ENCODE measurements around the gene PCYOX1L. TPM values are rescaled to one million over a fixed set of nuclear protein-coding genes. Genes with fewer than 3 reads are reported as not detected.
A peak's percentile ranks its signal among the peaks of the same experiment; 100 is the strongest.

PCYOX1L gene
- total RNA-seq, 2 donors from 2014 or later = 14.2 to 19.7 TPM

DNA sequence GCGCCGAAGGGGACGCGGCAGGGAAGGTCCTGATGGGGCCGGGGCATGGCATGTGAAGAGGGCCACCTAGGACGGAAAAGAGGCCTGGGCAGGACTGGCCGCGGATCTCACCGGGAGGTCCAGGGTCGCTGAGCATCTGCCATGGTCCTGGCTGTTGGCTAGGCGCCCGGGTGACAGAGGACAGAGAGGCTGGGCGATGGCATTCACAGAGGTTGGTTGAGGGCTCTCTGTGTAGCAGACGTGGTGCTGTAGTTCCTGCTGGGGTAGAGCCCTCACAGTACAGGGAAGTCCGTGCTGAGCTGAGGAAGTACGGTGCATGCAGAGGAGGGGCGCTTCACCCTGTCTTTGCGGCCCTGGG is 427 bp downstream of the PCYOX1L start:
- peak; percentile 10 to 14 for ATAC-seq
- H3K27ac Mint-ChIP-seq = peak overlapping the region; percentile 92 to 95
- peaks cover 27 to 38% of the 10 kb centered on the region in 2 donors for H3K36me3 Mint-ChIP-seq
- DNase-seq (ENCODE audit: low spot score in 2 of 2) = no peak
- H3K9me3 Mint-ChIP-seq = no peaks in the 10 kb centered on the region

DNA sequence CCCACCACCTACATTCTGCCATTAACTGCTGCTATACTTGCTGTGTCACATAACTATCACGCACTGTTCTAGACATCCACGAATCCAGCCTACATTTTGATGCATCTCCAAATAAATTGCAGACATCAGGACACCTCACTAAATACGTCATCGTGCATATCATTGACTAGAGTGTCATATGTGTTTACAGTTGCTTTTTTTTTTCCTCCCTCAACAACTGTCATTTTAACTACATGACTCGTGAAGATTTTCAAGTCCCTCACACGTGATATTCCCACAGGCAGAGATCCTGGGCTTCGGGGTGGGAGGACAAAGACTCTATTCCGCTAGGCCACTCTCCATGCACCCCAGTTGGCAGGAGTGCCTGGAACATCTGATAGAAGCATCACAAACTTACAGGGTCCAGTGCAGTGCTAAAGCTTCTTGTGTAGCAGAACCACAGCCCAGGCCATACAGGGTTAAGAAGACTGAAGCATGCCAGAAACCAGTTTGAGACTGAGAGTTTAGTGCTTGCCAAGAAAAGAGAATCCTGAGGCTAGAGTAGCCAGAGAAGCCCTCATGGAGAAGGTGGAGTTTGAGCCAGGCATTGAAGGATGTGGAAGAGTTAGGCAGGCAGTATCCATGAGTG is 1.1 kb downstream of the PCYOX1L start:
- ATAC-seq (no peak), DNase-seq (ENCODE audit: low spot score in 2 of 2) (no peak)
- H3K9me3 Mint-ChIP-seq = no peaks in the 10 kb centered on the region
- H3K36me3 Mint-ChIP-seq = peaks cover 26 to 31% of the 10 kb centered on the region in 2 donors
- peak overlapping the region; percentile 65 to 95 for H3K27ac Mint-ChIP-seq

- ATAC-seq = no peak
- Mint-ChIP-seq H3K36me3 (peaks cover 18% of the 10 kb centered on the region in 2 donors), H3K9me3 (no peaks in the 10 kb centered on the region), H3K27ac (peak overlapping the region; percentile 66 to 71)
- no peak for DNase-seq (ENCODE audit: low spot score in 2 of 2)
Observed at GRCh38 chr5:149360272-149360671, 2.4 kb downstream of the PCYOX1L start.

- peaks cover 8 to 11% of the 10 kb centered on the region in 2 donors for H3K36me3 Mint-ChIP-seq
- H3K9me3 Mint-ChIP-seq = no peaks in the 10 kb centered on the region
- ATAC-seq = no peak
- DNase-seq (ENCODE audit: low spot score in 2 of 2) = no peak
- H3K27ac Mint-ChIP-seq = peak overlapping the region in 1 of 2 donors; percentile 69
Observed at GRCh38 chr5:149362541-149362940, 4.7 kb downstream of the PCYOX1L start.

DNA sequence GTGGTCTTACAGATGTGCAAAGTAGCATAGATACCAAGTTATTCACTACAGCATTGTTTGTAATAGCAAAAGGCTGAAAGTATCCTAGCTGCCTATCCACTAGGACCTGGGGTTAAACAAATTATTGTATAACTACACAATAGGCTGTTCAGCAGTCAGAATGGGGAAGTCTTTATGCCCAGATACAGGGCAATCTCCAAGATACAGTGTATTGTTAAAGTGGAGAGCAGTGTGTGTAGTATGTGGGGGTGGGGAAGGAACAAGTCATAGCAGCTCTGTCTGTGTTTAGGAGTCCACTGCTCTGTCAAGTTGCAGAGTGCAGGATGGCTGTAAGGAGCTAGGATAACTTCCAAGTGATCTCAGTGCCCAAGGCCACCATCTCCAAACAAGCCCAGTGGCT is 5.5 kb downstream of the PCYOX1L start:
- no peak for DNase-seq (ENCODE audit: low spot score in 2 of 2)
- Mint-ChIP-seq H3K9me3 (no peaks in the 10 kb centered on the region), H3K36me3 (peaks cover 7 to 8% of the 10 kb centered on the region in 2 donors), H3K27ac (no peak overlapping the region)
- ATAC-seq = no peak

- Mint-ChIP-seq H3K36me3 (peaks cover 2 to 8% of the 10 kb centered on the region in 2 donors), H3K27ac (no peak overlapping the region)
- ATAC-seq = no peak
Observed at GRCh38 chr5:149363936-149364335, 6.1 kb downstream of the PCYOX1L start.

DNA sequence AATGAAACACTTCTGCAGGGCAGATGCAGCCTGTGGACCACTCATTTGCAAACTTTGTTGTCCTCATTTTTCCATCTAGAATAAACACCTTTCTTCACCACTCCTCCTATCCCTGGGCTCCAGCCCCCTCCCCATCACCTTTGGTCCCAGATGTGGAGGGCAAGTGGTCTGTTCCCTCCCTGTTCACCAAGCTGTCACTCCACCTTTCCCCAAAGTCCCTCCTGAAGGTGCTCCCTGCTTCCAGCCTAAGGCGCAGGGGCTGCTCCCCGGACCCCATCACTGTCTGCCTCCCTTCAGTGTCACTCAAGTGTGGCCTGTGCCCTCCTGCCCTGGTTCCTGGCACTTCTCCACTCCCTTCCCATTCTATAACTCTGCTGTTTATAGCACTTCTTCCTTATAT is 6.9 kb downstream of the PCYOX1L start:
- no peak for ATAC-seq
- Mint-ChIP-seq H3K27ac (peak overlapping the region; percentile 1 to 6), H3K36me3 (peaks cover 0 to 8% of the 10 kb centered on the region in 2 donors), H3K9me3 (no peaks in the 10 kb centered on the region)
- DNase-seq (ENCODE audit: low spot score in 2 of 2) = no peak

More at GRCh38 chr5:149363936-149364335, 6.1 kb downstream of the PCYOX1L start:
- H3K9me3 Mint-ChIP-seq = no peaks in the 10 kb centered on the region
- no peak for DNase-seq (ENCODE audit: low spot score in 2 of 2)

GRCh38 chr5:149365418-149365817 is 7.6 kb downstream of the PCYOX1L start:
- ATAC-seq = peak in 1 of 2 donors; percentile 22
- Mint-ChIP-seq H3K36me3 (peaks cover 0 to 1% of the 10 kb centered on the region in 2 donors), H3K27ac (peak overlapping the region in 1 of 2 donors; percentile 6), H3K9me3 (no peaks in the 10 kb centered on the region)
- no peak for DNase-seq (ENCODE audit: low spot score in 2 of 2)

- ATAC-seq = no peak
- Mint-ChIP-seq H3K36me3 (no peaks in the 10 kb centered on the region), H3K9me3 (no peaks in the 10 kb centered on the region), H3K27ac (peak overlapping the region in 1 of 2 donors; percentile 61)
- DNase-seq (ENCODE audit: low spot score in 2 of 2) = no peak
Observed at GRCh38 chr5:149366169-149366729, 8.4 kb downstream of the PCYOX1L start.

GRCh38 chr5:149367249-149367971 is 9.6 kb downstream of the PCYOX1L start:
- ATAC-seq (peak; percentile 53 to 70), DNase-seq (ENCODE audit: low spot score in 2 of 2) (peak in 1 of 2 donors; percentile 59)
- H3K36me3 Mint-ChIP-seq = no peaks in the 10 kb centered on the region
- H3K9me3 Mint-ChIP-seq = no peaks in the 10 kb centered on the region
- peak overlapping the region; percentile 31 to 61 for H3K27ac Mint-ChIP-seq

DNA sequence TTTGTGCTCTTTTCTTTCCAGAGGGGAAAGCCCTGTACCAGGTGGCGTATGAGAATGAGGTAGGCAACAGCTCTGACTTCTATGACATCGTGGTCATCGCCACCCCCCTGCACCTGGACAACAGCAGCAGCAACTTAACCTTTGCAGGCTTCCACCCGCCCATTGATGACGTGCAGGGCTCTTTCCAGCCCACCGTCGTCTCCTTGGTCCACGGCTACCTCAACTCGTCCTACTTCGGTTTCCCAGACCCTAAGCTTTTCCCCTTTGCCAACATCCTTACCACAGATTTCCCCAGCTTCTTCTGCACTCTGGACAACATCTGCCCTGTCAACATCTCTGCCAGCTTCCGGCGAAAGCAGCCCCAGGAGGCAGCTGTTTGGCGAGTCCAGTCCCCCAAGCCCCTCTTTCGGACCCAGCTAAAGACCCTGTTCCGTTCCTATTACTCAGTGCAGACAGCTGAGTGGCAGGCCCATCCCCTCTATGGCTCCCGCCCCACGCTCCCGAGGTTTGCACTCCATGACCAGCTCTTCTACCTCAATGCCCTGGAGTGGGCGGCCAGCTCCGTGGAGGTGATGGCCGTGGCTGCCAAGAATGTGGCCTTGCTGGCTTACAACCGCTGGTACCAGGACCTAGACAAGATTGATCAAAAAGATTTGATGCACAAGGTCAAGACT is 10.3 kb downstream of the PCYOX1L start:
- Mint-ChIP-seq H3K27ac (no peak overlapping the region), H3K36me3 (no peaks in the 10 kb centered on the region), H3K9me3 (no peaks in the 10 kb centered on the region)
- DNase-seq (ENCODE audit: low spot score in 2 of 2) = no peak
- no peak for ATAC-seq

GRCh38 chr5:149370878-149371277 is 13.0 kb downstream of the PCYOX1L start:
- DNase-seq (ENCODE audit: low spot score in 2 of 2) = no peak
- no peaks in the 10 kb centered on the region for H3K36me3 Mint-ChIP-seq
- H3K27ac Mint-ChIP-seq = no peak overlapping the region
- no peaks in the 10 kb centered on the region for H3K9me3 Mint-ChIP-seq
- no peak for ATAC-seq

DNA sequence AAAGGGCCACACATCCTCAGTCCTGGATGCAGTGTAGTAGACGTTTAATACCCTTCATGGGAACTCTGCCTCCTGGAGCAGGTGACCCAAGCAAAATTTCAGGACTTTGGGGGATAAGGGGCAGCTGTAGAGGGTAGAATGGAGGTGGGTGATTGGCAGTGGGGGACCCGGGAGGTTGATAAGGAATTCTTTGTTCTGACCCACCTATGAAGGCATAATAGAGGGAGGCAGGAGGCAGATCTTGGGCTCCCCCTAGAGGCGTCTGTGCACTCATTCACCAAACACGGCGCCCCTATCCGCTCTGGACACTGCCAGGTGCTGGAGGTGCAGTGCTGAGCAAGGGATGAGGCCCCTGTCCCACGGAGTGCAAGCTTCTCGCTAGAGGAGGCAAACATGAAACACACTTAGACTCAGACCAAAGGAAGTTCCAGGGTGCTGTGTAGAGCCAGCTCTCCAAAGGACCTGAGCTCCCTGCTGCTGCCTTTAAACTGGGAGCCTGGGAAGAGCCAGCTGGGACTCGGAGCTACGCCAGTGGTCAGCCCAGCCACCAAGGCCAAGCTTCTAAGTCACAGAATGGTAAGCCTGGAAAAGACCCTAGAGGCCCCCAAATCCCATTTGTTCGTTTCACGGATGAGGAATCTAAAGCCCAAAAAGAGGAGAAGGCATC is 13.6 kb downstream of the PCYOX1L start:
- no peaks in the 10 kb centered on the region for H3K9me3 Mint-ChIP-seq
- no peaks in the 10 kb centered on the region for H3K36me3 Mint-ChIP-seq
- ATAC-seq (peak; percentile 89 to 92), DNase-seq (ENCODE audit: low spot score in 2 of 2) (peak in 1 of 2 donors; percentile 74)
- no peak overlapping the region for H3K27ac Mint-ChIP-seq

- H3K9me3 Mint-ChIP-seq = no peaks in the 10 kb centered on the region
- ATAC-seq = no peak
- no peak overlapping the region for H3K27ac Mint-ChIP-seq
- H3K36me3 Mint-ChIP-seq = no peaks in the 10 kb centered on the region
- DNase-seq (ENCODE audit: low spot score in 2 of 2) = no peak
Observed at GRCh38 chr5:149372076-149372795, 14.4 kb downstream of the PCYOX1L start.

DNA sequence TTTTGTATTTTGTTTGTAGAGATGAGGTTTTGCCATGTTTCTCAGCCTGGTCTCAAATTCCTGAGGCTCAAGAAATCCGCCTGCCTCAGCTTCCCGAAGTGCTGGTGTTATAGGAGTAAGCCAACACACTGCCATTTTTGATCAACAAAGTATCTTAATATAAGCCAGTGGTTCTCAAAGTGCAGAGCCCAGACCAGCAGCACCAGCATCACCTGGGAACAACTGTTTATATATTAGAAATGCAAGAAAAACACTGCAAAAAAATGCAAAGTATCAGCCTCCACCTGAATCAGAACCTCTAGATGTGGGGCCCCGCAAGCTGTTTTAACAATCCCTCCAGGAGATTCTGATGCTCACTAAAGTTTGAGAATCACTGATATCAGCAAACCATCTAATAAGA is 15.1 kb downstream of the PCYOX1L start:
- H3K9me3 Mint-ChIP-seq = no peaks in the 10 kb centered on the region
- H3K36me3 Mint-ChIP-seq = no peaks in the 10 kb centered on the region
- ATAC-seq (no peak), DNase-seq (ENCODE audit: low spot score in 2 of 2) (no peak)
- no peak overlapping the region for H3K27ac Mint-ChIP-seq

DNA sequence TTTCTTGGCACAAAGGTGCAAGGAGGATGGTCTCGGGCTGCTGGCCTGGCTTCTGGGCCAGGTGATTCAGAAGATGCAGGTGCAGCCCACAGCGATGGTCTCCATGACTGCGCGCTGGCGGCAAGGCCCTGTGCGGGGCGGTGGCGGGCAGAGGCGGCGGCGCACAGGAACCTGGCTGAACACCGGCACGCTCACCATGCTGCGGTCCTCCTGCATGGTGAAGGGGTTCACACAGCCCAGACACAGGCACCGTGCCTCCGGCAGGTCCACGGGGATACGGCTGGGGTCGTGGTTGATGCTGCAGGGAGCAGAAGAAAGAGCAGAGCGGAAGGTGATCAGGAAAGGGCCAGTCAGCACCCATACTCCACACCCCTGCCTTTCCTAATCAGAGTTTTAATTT is 16.5 kb downstream of the PCYOX1L start:
- Mint-ChIP-seq H3K9me3 (no peaks in the 10 kb centered on the region), H3K27ac (no peak overlapping the region), H3K36me3 (no peaks in the 10 kb centered on the region)
- ATAC-seq (no peak), DNase-seq (ENCODE audit: low spot score in 2 of 2) (no peak)

Data from activated naive CD4-positive, alpha-beta T cell treated with anti-CD3 and anti-CD28 coated beads, Interleukin-2, amount 50 U/mL, for 72 hours (primary cell).